ENCODE measurements around the gene CERS2.
"Not testable (repeated sequence)": the region's sequence is repeated elsewhere in the genome, so short reads cannot be mapped to it uniquely, and the experiment has no call there.

Gene CERS2

DNA sequence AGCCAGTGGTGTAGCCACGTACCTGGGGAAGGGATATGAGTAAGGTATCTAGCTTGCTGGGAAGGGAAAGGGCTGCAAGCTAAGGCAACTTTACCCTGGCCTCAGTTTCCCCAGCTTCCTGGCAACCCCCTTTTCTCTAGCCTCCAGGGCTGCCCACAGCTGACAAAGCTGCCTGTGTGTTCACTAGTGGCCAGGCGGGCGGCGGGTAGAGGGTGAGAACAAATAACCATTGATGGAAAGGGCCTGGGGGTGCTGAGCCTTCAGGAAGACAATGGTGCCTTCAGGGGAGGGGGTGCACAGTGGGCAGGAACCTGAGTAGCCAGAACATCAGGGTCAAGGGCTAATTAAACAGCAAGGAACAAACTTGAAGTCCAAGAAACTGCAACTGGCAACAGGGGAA, 6.1 kb downstream of the CERS2 start:
- no peak for DNase-seq

DNA sequence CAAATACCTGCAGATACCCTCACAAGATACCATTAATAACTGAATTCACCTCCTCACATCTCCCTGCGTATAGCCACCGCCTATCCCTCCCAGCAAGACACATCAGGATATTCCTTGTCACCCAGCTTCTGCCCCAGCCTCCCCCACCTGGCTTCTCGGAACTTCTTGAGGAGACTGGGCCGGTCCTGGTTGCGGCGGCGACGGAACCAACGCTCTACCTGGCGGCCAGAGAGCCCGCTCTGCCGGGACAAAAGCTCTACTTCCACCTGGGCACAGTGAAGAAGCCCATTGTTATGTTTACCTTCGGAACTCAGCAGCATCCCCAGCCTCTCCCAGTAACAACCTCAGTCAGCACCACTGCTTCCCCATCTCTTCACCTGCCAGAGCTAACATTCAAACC, 6.7 kb downstream of the CERS2 start:
- no peak for DNase-seq

DNA sequence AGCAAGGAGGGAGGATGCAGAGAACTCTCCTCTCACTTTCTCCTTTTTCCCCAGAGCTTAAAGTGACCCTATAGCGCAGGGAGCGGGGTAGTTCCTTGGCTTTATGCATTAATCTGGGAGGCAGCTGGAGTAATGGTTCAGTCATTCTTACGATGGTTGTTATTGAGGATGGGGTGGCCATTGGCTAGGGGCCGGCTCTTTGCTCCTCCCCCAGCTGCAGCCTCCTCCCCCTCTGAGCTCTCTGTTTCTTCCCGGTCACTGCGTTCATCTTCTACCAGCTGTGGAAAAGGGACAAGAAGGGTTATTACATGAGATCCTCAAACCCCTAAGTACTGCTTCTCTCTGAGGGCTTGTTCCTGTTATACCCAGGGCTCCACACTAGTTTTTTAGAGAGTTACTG, 8.6 kb downstream of the CERS2 start:
- DNase-seq = no peak

DNA sequence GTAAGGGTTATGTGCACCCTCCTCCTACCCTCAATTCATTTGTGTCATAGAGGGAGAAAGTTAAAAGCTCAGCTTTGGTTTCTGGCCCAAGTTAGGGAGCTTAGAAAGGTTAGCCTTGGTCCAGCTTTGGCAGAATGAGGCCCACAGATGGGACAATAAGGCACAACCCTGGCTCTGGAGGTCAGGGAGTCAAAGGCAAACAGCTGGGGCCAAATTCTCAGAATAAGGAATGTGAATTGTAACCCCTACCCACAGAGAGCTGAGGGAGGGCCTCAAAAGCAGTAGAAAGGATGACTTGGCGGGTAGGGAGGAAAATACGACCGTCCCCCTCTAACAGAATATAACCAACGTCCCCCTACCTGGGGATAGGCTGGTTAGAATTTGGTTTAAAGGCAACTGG, 9.0 kb downstream of the CERS2 start:
- no peak for DNase-seq

DNA sequence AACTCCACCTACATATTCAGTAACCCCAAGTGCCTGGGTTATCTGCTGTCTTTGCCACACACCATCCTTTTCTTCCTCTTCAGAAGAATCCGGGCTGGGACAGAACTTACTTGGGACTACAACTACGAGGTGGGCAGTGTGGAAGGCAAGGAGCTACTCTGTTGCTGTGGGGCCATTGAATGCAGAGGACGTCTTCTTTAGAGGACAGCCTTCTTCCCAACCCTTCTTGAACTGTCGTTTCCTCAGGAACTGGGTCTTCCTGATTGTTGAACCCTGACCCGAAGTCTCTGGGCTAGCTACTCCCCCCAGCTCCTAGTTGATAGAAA, 10.5 kb downstream of the CERS2 start:
- DNase-seq = no peak

DNA sequence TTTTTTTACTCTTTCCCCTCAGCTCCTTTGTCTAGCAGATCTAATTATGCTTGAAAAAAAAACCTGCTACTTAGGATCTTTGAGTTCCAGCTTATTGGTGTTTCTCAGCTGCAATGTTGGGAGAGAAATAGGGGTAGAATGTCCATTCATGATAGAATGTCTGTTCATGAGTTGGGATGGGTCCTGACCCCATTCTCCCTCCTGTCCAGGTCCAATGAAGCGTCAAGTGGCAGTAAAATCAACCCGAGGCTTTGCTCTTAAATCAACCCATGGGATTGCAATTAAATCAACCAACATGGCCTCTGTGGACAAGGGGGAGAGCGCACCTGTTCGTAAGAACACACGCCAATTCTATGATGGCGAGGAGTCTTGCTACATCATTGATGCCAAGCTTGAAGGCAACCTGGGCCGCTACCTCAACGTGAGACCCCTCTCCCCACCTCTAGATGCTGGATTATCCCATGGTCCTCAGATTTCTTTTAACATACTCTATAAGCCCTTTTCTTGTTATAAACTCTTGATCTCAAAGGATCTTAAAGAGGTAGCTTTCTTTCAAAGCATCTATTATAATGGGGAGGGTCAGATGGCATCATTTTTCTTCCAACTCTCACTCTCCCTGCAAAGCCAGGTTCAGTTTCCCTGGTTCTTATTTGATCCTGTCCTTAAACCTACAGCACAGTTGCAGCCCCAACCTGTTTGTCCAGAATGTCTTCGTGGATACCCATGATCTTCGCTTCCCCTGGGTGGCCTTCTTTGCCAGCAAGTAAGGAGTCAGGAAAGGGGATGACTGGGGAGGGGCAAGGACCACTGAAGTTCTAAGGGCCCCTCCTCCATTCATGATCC, 11.1 kb downstream of the CERS2 start:
- DNase-seq = no peak

DNA sequence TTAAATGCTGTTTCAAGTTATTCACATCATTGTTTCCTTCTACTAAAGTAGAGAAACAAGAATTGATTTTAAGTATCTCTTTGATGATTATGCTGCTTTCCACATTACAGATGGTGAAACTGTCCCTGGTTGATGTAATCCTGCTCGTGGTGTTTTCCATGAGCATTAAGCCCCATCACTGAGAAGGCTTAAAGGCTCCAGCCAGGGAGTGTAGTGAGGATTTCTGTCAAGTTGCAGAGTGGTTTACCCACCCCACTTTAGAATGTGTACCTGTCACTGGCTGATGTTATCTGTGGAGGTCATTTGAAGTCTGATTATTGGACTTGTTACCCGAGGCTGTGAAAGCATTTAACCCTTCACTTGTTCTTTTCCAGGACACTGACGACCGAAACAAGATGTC, 12.9 kb downstream of the CERS2 start:
- no peak for DNase-seq

DNA sequence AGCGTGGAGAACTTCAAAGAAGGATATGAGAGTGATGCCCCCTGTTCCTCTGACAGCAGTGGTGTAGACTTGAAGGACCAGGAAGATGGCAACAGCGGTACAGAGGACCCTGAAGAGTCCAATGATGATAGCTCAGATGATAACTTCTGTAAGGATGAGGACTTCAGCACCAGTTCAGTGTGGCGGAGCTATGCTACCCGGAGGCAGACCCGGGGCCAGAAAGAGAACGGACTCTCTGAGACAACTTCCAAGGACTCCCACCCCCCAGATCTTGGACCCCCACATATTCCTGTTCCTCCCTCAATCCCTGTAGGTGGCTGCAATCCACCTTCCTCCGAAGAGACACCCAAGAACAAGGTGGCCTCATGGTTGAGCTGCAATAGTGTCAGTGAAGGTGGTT, 14.0 kb downstream of the CERS2 start:
- no peak for DNase-seq

DNA sequence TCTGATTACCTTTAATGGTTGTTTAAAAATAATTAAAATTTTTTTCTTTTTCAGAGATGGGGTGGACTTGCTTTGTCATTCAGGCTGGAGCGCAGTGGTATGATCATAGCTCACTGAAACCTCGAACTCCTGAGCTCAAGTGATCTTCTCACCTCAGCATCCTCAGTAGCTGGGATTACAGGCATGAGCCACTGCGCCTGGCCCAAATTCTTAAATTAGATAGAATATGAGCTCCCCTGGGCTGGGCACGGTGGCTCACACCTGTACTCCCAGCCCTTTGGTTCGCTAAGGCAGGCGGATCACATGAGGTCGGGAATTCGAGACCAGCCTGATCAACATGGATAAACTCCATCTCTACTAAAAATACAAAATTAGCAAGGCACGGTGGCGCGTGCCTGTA, 17.0 kb downstream of the CERS2 start:
- DNase-seq = no peak

DNA sequence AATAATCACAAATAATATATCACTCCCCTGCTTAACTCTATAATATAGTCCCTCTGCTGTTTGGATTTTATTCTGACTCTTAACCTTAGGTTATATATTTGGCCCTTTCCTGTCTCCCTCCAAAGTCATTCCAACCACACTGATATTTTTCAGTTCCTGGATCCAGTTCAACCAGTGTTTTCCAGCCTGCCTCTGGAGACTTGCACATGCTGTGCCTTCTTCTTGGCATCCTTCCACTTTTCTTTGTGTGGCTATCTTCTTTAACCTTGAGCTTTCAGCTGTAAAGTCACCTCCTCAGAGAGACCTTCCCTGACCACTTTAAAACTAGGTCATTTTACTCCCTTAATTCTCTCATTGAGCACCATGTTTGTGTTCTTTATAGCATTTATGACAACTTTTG, 19.4 kb downstream of the CERS2 start:
- DNase-seq = no peak

DNA sequence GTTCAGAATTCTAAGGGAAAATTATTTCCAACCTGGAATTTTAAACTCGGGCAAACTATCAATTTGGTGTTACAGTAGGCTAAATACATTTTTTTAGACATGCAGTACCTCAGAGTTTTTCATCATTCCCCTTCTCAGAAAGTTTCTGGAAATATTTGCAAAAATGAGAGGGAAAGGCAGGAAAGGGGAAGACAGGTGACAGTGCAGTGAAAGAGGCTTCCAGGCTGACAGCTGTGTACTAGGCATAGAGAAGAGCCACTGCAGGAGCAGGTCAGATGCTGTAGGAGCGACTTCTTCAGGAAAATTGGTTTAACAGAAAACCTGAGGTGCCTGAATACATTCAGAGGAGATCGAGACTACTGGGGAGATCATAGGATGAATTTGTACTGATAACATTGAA, 19.9 kb downstream of the CERS2 start:
- no peak for DNase-seq

DNA sequence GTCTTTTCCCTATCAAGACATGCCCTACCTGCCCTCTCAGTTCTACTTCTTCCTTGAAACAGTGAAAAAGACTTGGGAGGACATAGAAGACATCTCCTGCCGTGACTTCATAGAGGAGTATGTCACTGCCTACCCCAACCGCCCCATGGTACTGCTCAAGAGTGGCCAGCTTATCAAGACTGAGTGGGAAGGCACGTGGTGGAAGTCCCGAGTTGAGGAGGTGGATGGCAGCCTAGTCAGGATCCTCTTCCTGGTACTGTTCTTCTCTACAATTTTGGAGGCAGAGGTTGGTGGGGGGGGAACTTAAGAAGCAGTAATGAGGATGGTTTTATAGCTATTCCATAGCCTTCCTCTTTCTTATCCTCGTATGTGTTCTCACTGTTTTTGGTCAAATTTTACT, 29.8 kb downstream of the CERS2 start:
- DNase-seq = no peak

DNA sequence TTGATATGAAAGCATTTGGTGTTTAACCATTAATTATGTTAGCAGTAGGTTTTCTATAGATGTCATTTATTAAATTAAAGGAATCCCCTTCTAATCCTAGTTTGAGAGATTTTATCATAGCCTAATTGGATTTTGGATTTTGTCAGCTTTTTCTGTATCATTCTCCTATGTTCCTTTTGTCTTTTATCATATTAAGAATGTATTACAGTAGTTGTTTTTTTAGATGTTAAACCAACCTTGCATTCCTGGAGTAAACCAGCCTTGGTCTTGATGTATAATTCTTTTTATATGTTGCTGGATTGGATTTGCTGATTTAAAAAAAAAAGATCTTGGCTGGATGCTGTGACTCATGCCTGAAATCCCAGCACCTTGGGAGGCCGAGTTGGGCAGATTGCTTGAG, 42.9 kb downstream of the CERS2 start:
- no peak for DNase-seq

DNA sequence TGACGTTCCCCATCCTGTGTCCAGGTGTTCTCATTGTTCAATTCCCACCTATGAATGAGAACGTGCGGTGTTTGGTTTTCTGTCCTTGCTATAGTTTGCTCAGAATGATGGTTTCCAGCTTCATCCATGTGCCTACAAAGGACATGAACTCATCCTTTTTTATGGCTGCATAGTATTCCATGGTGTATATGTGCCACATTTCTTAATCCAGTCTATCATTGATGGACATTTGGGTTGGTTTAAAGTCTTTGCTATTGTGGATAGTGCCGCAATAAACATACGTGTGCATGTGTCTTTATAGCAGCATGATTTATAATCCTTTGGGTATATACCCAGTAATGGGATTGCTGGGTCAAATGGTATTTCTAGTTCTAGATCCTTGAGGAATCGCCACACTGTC, 45.9 kb downstream of the CERS2 start:
- DNase-seq = not testable (repeated sequence)

DNA sequence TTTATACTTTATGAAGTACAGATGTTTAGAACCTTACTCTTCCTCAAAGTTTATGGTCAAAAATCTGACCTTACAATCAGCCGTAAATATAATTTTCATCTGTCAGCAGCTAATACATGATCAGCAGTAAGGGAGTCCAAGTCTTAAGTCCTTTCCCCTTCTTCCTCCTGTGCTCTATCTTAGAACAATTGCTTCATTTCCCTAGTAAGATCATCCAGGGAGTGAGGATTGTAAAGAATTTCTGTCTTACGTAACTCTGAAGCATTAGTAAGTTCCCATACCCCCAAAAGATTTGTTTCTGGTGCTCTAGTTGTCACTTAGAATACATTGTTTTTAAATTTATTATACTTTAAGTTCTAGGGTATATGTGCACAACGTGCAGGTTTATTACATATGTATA, 46.3 kb downstream of the CERS2 start:
- DNase-seq = no peak

DNA sequence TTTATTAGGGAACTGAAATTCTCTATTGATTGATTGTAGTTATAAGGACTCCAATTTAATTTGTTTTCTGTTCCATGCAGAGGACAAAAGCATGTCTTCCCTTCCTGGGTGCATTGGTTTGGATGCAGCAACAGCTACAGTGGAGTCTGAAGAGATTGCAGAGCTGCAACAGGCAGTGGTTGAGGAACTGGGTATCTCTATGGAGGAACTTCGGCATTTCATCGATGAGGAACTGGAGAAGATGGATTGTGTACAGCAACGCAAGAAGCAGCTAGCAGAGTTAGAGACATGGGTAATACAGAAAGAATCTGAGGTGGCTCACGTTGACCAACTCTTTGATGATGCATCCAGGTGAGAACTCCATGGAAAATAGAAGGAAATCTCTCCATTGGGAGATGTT, 47.0 kb downstream of the CERS2 start:
- no peak for DNase-seq

DNA sequence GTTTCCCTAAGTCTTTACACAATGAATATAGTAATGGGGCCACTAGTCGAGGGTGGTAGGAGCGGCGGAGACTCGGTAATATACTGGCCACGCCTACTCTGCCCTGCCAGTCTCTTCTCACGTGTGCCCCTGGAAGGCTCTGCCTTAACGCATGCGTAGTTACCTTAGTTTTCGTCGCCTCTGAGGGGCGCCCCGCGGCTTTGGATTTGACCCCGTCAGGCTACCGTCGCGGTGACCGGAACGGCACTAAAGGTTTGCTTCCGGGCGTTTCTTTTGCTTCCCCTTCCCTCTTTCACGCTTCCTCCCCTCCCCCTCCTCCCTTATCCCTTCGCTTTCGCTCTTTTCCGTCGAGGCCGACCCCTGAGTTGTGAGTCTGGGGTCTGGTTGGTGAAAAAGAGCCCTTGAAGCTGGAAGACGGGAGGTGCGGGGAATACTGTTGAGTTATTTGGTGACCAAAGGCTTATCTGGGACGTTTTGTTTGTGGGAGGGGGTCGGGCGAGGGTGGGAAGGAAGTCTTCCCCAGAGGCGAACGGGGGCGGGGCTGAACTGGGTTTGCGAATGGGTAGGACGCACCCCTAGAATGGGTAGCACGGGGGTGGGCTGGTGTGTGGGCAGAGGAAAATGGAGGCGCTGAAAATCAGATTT, 48.4 kb downstream of the CERS2 start, which contains the start of gene SETDB1:
SETDB1 (plus strand) TSS at position 267 of the 645 bp plus-strand sequence. CDS start 1,352 bp downstream, outside the sequence.
- DNase-seq = peak; percentile 92

DNA sequence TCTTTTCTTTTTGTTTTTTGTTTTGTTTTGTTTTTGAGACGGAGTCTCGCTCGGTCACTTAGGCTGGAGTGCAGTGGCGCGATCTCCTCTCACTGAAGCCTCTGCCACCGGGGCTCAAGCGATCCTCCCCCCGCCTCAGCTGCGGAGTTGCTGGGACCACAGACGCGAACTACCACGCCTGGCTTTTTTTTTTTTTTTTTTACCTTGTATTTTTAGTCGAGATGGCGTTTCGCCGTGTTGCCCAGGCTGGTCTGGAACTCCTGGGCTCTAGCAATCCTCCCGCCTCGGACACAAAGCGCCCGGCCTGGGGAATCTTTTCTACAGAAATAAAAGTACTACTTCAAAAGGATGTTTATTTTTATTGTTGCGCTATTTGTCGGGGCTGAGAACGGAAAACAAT, 49.6 kb downstream of the CERS2 start:
- DNase-seq = no peak

DNA sequence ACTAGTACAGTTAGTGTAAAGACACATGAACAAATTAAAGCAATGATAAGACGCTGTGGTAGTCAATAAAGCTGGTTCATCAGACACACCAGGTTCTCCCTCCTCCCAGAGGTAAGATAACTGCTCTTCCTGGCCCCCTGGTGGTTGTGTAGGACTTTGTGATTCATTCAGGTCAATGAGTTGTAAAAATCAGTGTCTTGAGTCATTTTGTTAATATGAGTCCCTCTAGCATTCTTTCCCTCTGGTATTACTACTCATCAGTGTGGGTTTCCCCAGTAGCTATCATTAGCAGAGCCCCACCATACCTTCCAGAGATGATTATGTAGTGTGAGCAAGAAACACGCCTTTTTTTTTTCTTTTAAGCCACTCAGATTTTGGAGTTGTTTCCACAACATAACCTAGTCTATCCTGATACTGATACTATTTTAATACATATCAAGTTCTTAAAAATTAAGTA, 52.1 kb downstream of the CERS2 start:
- peak; percentile 71 for DNase-seq

DNA sequence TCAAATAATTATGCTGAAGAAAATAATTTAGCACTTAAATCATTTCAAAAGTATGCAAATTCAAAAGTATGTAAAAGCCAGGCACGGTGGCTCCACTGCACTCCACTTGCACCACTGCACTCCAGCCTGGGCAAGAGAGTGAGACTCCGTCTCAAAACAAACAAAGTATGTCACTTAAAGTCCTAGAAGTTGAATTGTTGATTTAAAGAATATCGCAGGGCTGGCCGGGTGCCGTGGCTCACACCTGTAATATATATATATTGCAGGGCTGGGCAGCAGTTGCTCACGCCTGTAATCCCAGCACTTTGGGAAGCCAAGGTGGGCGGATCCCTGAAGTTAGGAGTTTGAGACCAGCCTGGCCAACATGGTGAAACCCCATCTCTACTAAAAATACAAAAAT, 57.2 kb downstream of the CERS2 start:
- DNase-seq = no peak

Measured in stimulated activated naive CD4-positive, alpha-beta T cell treated with Interleukin-2 at 50 U/mL for 16 hours (primary cell).